GM19397 (cell line): ENCODE measurements around the gene SFTA2.
"Not testable (repeated sequence)": the region's sequence is repeated elsewhere in the genome, so short reads cannot be mapped to it uniquely, and the experiment has no call there.

ENCODE experiments used
- ATAC-seq: cut with Tn5 transposase; IDR thresholded peaks from one replicate; pipeline ENCODE4 v1.9.1; 2021; ENCODE audit warnings: mild to moderate bottlenecking, moderate library complexity; ENCODE audit not compliant: unreplicated experiment

The SFTA2 gene

GRCh38 chr6:30944051-30944450, 12.1 kb upstream of the SFTA2 start:
- ATAC-seq: no peak

DNA sequence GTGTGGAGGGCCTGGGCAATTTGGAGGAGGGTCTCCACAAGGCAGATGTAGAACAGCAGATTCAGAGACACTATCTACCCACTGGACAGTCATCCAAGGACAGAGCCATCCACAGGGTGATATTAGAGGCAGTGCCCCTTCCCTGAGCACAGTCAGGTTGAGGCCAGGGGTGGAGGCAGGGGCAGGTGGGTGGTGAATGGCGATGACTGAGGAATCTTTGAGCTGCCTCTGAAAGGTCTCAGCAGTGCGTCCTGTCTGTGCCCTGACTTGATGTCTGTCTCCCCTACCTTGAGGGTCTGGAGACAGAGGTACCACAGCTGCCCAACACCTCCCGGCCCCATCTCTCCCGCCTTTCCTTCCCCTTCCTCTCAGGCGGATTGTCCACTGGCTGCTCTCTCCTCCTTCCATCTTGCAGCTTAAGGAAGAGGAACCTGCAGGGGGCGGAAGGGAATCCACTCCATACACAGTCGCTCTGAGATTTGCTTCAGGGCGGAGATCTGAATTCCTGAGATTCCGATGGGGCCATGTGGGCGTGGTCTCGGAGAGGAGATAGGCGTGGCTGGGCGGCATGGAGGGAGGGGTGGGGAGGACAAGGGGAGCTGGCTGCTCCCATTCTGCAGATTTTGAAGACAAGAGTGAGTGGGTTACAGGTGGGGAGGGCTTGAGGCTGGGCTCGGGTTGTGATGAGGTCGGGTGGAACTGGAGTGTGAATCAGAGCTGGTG, 10.5 kb upstream of the SFTA2 start:
- ATAC-seq: no peak

DNA sequence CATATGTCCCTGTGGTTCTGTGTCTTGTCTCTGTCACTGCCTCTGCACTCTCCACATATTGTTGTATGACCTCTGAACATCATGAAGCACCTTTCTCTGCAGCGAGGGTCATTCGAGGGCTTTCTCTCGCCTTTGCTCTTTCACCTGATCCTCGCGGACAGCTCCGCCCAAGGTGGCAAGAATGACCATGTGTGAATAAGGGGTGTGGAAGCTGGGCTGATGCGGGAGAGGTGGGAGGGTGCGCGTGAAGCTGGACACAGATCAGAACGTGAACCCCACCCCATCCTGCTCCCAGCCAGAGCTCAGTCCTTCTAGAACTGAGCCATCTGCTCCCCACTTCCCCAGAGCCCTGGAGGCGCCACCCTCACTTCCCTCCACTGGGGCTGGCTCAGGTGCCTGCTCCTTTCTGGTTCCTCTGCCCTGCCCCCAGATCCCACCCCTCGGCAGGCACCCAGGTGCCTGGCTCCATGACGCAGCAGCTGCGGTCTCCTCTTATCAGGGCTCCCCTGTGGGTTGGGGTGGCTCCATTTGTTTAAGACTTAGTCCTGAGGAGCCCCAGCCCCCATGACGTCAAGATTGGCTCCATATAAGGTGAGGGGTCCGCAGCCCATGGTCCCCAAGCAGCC, 8.5 kb upstream of the SFTA2 start, which contains the start of gene MUCL3:
Gene MUCL3, plus strand, starts transcription at position 613 of the 626 bp plus-strand sequence. CDS start 27 bp downstream, outside the sequence.
- ATAC-seq: no peak

- ATAC-seq: no peak
Observed at GRCh38 chr6:30939473-30939872, 7.5 kb upstream of the SFTA2 start.

GRCh38 chr6:30938730-30939129, 6.8 kb upstream of the SFTA2 start:
- no peak for ATAC-seq

- ATAC-seq: no peak
Observed at GRCh38 chr6:30937265-30937664, 5.3 kb upstream of the SFTA2 start.

GRCh38 chr6:30935018-30935417, 3.0 kb upstream of the SFTA2 start:
- ATAC-seq: no peak

DNA sequence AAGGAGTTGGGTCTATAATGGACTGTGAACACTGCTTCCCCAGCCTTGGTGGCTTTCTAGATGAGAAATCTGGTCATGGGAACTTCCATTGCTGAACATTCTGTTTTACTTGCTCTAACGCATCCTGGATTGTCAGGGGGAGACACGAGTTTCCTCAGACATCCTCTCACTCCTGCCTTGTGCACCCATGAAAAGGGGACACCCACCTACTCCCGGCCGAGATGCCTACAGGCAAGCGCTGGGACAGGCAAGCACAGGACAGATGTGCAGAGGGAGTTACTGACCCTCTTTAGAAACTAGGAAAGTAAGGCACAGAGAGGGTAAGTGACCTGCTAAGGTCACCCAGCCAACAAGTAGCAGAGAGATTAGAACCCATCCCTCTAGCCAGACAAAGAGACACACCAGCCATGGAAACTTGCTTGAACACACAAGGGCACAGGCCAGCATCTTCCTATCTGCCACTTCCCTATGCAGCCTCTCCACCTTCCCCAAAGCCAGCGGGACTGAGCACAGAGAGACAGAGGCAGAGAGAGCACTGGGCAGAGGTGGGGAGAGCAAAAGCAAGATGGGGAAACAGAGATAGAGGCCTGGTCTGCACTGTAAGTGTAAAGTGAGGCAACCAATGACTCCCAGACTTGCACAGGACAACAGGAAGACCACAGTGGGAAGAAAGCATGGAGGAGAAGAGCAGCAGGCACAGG, 845 bp upstream of the SFTA2 start:
- no peak for ATAC-seq

DNA sequence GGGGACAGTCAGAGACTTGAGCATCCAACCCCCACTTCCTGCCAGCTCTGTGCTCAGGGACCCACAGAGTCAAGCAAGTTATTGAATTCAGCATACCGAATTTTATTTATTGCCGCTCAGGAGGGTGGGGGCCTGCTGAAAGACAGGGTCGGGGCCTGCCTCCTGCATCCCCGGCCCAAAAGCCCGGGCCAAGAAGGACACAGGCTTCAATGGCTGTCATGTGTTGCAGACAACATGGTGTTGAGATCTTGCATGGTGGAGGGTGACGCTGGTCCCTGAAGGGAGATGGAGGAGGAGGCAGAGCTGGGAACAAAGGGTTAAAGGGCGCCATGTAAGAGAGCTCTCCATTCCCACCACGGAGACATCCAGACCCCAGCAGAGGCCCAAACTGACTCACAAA, 698 bp downstream of the SFTA2 start:
- ATAC-seq: no peak

GRCh38 chr6:30930506-30930905, 1.5 kb downstream of the SFTA2 start:
- no peak for ATAC-seq

DNA sequence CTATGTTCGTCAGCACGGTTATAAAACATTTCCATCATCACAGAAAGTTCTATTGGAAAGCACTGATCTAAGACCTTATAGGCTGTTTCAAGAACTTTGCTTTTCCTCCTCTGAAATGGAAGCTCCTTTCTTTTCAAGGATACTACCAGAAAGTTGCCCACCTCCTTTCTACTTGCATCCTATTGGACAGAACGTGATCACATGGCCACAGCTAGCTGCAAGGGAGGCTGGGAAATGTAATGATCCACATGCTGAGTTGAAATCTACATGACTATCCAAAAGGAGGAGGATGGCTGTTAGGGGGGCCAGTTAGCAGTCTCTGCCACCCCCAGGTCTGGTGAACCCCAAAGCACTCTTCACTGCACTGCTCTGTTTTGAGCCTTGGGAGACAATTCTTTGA, 3.3 kb downstream of the SFTA2 start:
- ATAC-seq: no peak

DNA sequence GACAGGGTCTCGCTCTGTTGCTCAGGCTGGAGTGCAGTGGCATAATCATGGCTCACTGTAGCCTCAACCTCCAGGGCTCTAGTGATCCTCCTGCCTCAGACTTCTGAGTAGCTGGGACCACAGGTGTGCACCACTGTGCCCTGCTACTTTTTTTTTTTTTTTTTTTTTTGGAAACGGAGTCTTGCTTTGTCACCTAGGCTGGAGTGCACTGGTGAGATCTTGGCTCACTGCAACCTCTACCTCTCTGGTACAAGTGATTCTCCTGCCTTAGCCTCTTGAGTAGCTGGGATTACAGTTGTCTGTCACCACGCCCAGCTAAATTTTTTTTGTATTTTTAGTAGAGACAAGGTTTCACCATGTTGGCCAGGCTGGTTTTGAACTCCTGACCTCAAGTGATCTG, 4.9 kb downstream of the SFTA2 start:
- not testable (repeated sequence) for ATAC-seq

- ATAC-seq: no peak
Observed at GRCh38 chr6:30926644-30927043, 5.3 kb downstream of the SFTA2 start.

- ATAC-seq: not testable (repeated sequence)
Observed at GRCh38 chr6:30924040-30924627, 7.8 kb downstream of the SFTA2 start.

GRCh38 chr6:30922447-30922852, 9.5 kb downstream of the SFTA2 start:
- no peak for ATAC-seq

GRCh38 chr6:30918670-30919069, 13.3 kb downstream of the SFTA2 start:
- no peak for ATAC-seq

- no peak for ATAC-seq
Observed at GRCh38 chr6:30917487-30917886, 14.5 kb downstream of the SFTA2 start.

GRCh38 chr6:30917041-30917440, 14.9 kb downstream of the SFTA2 start:
- ATAC-seq: no peak

DNA sequence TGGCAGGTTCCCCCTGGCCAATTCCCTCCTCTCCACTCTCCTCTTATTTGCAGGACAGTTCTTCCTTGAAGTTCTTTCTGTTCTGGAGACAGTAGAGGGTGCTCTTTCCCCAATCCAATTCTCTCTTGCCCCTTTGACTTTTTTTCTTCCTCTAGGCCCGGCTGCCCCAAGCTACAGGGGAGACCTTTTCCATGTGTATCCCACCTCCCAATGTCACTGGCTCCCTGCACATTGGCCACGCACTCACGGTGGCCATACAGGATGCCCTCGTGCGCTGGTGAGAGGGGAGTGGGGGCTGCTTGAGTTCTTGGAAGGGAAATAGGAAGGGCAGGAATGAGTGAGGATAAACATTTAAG, 16.4 kb downstream of the SFTA2 start:
- ATAC-seq: no peak

GRCh38 chr6:30914854-30915590, 16.9 kb downstream of the SFTA2 start:
- ATAC-seq: no peak
